SK-N-MC (cell line): ENCODE results near the gene PRIM1.

ENCODE experiments used
- EZH2 ChIP-seq: fragments of 200-600 bp; sonication (generic); IDR thresholded peaks from one replicate; pipeline ENCODE4 v1.6.1; 2017; ENCODE audit warnings: antibody characterized with exemption
- FOXP2 ChIP-seq: optimal IDR thresholded peaks from 2 replicates; pipeline ENCODE3; 2011; ENCODE audit warnings: mild to moderate bottlenecking, moderate library complexity; ENCODE audit not compliant: insufficient read depth; ENCODE audit errors: extremely low read length, control extremely low read depth
- POLR2AphosphoS5 ChIP-seq: IDR thresholded peaks from 2 replicates; pipeline ENCODE4 v1.6.1; 2012; ENCODE audit warnings: mild to moderate bottlenecking, low read depth, low read length, borderline replicate concordance

DNA sequence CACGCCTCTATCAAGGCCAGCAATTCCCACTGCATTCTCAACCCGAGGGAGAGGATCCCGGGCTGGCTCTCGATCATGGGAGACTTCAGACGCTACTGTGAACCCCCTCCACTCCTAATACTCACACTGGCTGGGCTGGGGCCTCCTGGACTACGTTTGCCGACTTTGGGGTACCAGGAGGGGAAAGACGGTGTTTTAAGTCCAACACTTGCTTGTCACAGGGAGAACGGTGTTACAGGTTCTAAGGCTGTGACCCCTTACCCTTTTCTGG lies 27.5 kb downstream of the PRIM1 start:
- TF ChIP-seq EZH2 (no peak), POLR2AphosphoS5 (no peak), FOXP2 (no peak)
